ENCODE data around the gene FGF12.

Gene FGF12

GRCh38 chr3:192090586-192090985, 636.8 kb downstream of the FGF12 start:
- Histone ChIP-seq H3K4me2 (ENCODE audit: low read length) (no peak overlapping the region), H3K27me3 (ENCODE audit: control insufficient read depth, low read length) (no peaks in the 10 kb centered on the region), H4K20me1 (ENCODE audit: control insufficient read depth, insufficient read depth, low read depth, low read length) (no peaks in the 10 kb centered on the region), H3K4me1 (ENCODE audit: control insufficient read depth, low read length) (peaks cover 14% of the 10 kb centered on the region), H3K36me3 (ENCODE audit: control insufficient read depth, low read length) (no peaks in the 10 kb centered on the region), H3K4me3 (ENCODE audit: low read length) (no peak overlapping the region), H3K9me2 (replicated peaks; ENCODE audit: control insufficient read depth, low read length) (no peaks in the 10 kb centered on the region), H3K79me2 (ENCODE audit: control insufficient read depth, low read length) (no peaks in the 10 kb centered on the region), H3K27ac (ENCODE audit: low read depth, low read length) (no peak overlapping the region), H3F3A (ENCODE audit: control insufficient read depth, insufficient read depth) (no peaks in the 10 kb centered on the region), H3K9me3 (ENCODE audit: control insufficient read depth, insufficient read depth, low read length) (no peaks in the 10 kb centered on the region)
- TF ChIP-seq CTCF (IDR thresholded peaks at IDR 0.05; ENCODE audit: low read depth, low read length, poor library complexity, severe bottlenecking) = peak; percentile 49
- no peak for TF ChIP-seq EZH2phosphoT487 (IDR thresholded peaks at IDR 0.05; ENCODE audit: borderline replicate concordance, low read length)

All from DOHH2 (cell line).